Measurements from ENCODE around the gene PAQR5.
"Not testable (repeated sequence)": the region's sequence is repeated elsewhere in the genome, so short reads cannot be mapped to it uniquely, and the experiment has no call there.

Gene PAQR5

GRCh38 chr15:69357773-69358771 lies 59.4 kb downstream of the PAQR5 start:
- DNase-seq (ENCODE audit: low read depth in 3 of 3), result no peak

- no peak for DNase-seq (ENCODE audit: low read depth in 3 of 3)
These were observed 60.1 kb downstream of the PAQR5 start for GRCh38 chr15:69358850-69359249.

GRCh38 chr15:69359722-69360121 lies 61.0 kb downstream of the PAQR5 start:
- no peak for DNase-seq (ENCODE audit: low read depth in 3 of 3)

- DNase-seq (ENCODE audit: low read depth in 3 of 3), result no peak
These were observed 61.9 kb downstream of the PAQR5 start for GRCh38 chr15:69360642-69361041.

GRCh38 chr15:69367236-69367635 lies 68.5 kb downstream of the PAQR5 start:
- no peak for DNase-seq (ENCODE audit: low read depth in 3 of 3)

- no peak for DNase-seq (ENCODE audit: low read depth in 3 of 3)
These were observed 70.9 kb downstream of the PAQR5 start for GRCh38 chr15:69369631-69370030.

- no peak for DNase-seq (ENCODE audit: low read depth in 3 of 3)
These were observed 74.7 kb downstream of the PAQR5 start for GRCh38 chr15:69373406-69373805.

GRCh38 chr15:69375151-69375790 lies 76.6 kb downstream of the PAQR5 start:
- DNase-seq (ENCODE audit: low read depth in 3 of 3), result no peak

- no peak for DNase-seq (ENCODE audit: low read depth in 3 of 3)
These were observed 78.7 kb downstream of the PAQR5 start for GRCh38 chr15:69377216-69377970.

- no peak for DNase-seq (ENCODE audit: low read depth in 3 of 3)
These were observed 81.5 kb downstream of the PAQR5 start for GRCh38 chr15:69380100-69380725.

GRCh38 chr15:69380726-69381105 lies 82.0 kb downstream of the PAQR5 start:
- no peak for DNase-seq (ENCODE audit: low read depth in 3 of 3)

- not testable (repeated sequence) for DNase-seq (ENCODE audit: low read depth in 3 of 3)
These were observed 83.5 kb downstream of the PAQR5 start for GRCh38 chr15:69382176-69382575.

- DNase-seq (ENCODE audit: low read depth in 3 of 3), result not testable (repeated sequence)
These were observed 85.4 kb downstream of the PAQR5 start for GRCh38 chr15:69384066-69384465.

GRCh38 chr15:69384626-69385598 lies 86.2 kb downstream of the PAQR5 start:
- no peak for DNase-seq (ENCODE audit: low read depth in 3 of 3)

GRCh38 chr15:69385831-69386230 lies 87.1 kb downstream of the PAQR5 start:
- no peak for DNase-seq (ENCODE audit: low read depth in 3 of 3)

GRCh38 chr15:69386284-69386683 lies 87.6 kb downstream of the PAQR5 start:
- no peak for DNase-seq (ENCODE audit: low read depth in 3 of 3)

GRCh38 chr15:69388260-69388705 lies 89.6 kb downstream of the PAQR5 start:
- no peak for DNase-seq (ENCODE audit: low read depth in 3 of 3)

GRCh38 chr15:69389426-69389825 lies 90.7 kb downstream of the PAQR5 start:
- DNase-seq (ENCODE audit: low read depth in 3 of 3), result no peak

- no peak for DNase-seq (ENCODE audit: low read depth in 3 of 3)
These were observed 91.9 kb downstream of the PAQR5 start for GRCh38 chr15:69390575-69390974.

GRCh38 chr15:69391046-69391757 lies 92.5 kb downstream of the PAQR5 start:
- DNase-seq (ENCODE audit: low read depth in 3 of 3), result no peak
